H1 (cell line): ENCODE data around the gene LDB1. TPM values are rescaled to one million over a fixed set of nuclear protein-coding genes. Genes with fewer than 3 reads are reported as not detected.

ENCODE experiments used
- CTCF ChIA-PET: fragments of 300-600 bp; sonication (Branson Sonifier 250); formaldehyde crosslinking; loops from one replicate; lab custom pipeline; 2021; ENCODE audit not compliant: partially characterized antibody; lab: Charles Lee
- POLR2A ChIA-PET: fragments of 300-600 bp; sonication (Branson Sonifier 250); formaldehyde crosslinking; loops from one replicate; lab custom pipeline; 2021; ENCODE audit warnings: inconsistent platforms; ENCODE audit not compliant: partially characterized antibody; lab: Charles Lee
- DNase-seq, 2 experiments: peaks; one replicate each; pipeline versions ENCODE4 v3.0.0 to v3.0.0-alpha.2; 2010 to 2022; ENCODE audit warnings: low spot score in 2 of 2, low read depth in 1 of 2, mixed read lengths in 1 of 2
- FAIRE-seq: peaks from 2 replicates; lab custom pipeline; 2011; peaks lifted over from hg19 to GRCh38; lab: Jason Lieb, UNC
- H2AFZ ChIP-seq: 2 replicates; pipeline ENCODE4 v1.8.1; 2012; ENCODE audit warnings: low read length, inconsistent platforms
- H2AK5ac ChIP-seq: 2 replicates; pipeline ENCODE4 v1.6.1; 2013; ENCODE audit warnings: low read depth, low read length
- H2BK120ac ChIP-seq: replicated peaks from 2 replicates; pipeline ENCODE3; 2013; ENCODE audit warnings: low read depth, low read length, inconsistent platforms
- H2BK12ac ChIP-seq: 2 replicates; pipeline ENCODE4 v1.6.1; 2013; ENCODE audit warnings: low read depth, low read length
- H2BK15ac ChIP-seq: 2 replicates; pipeline ENCODE4 v1.6.1; 2013; ENCODE audit warnings: low read length
- H2BK20ac ChIP-seq: 2 replicates; pipeline ENCODE4 v1.6.1; 2013; ENCODE audit warnings: low read length
- H2BK5ac ChIP-seq: 2 replicates; pipeline ENCODE4 v1.6.1; 2013; ENCODE audit warnings: low read depth, low read length
- H3K14ac ChIP-seq: 2 replicates; pipeline ENCODE4 v1.6.1; 2013; ENCODE audit warnings: inconsistent platforms; ENCODE audit not compliant: insufficient read length
- H3K18ac ChIP-seq: 2 replicates; pipeline ENCODE4 v1.6.1; 2013; ENCODE audit warnings: low read length; ENCODE audit errors: extremely low read depth
- H3K23ac ChIP-seq: 2 replicates; pipeline ENCODE4 v1.6.1; 2013; ENCODE audit warnings: inconsistent platforms; ENCODE audit not compliant: insufficient read length
- H3K23me2 ChIP-seq: 2 replicates; pipeline ENCODE4 v1.6.1; 2013; ENCODE audit warnings: low read depth, low read length
- H3K27ac ChIP-seq: 2 replicates; pipeline ENCODE4 v1.6.1; 2011; ENCODE audit warnings: low read depth, low read length, inconsistent platforms
- H3K27me3 ChIP-seq, 4 experiments: replicated peaks in 1 of 4; 1 replicate in 1 of 4; 2 replicates in 3 of 4; pipeline versions ENCODE4 v1.6.1 to v1.8.1; 2011 to 2013; ENCODE audit warnings: low read length in 3 of 4, mild to moderate bottlenecking in 3 of 4, inconsistent platforms in 2 of 4, mixed read lengths in 2 of 4, moderate library complexity in 1 of 4; ENCODE audit not compliant: control insufficient read depth in 3 of 4, insufficient read depth in 3 of 4; ENCODE audit errors: extremely low read depth in 1 of 4
- H3K36me3 ChIP-seq, 4 experiments: 2 replicates each; pipeline versions ENCODE4 v1.6.1 to v1.8.1; 2011 to 2013; ENCODE audit warnings: mild to moderate bottlenecking in 4 of 4, low read length in 3 of 4, moderate library complexity in 2 of 4, control low read depth in 1 of 4, inconsistent platforms in 1 of 4; ENCODE audit not compliant: insufficient read depth in 4 of 4, control insufficient read depth in 2 of 4
- H3K4ac ChIP-seq: replicated peaks from 2 replicates; pipeline ENCODE3; 2013; ENCODE audit warnings: low read length, low read depth, mixed read lengths, inconsistent platforms; ENCODE audit not compliant: insufficient read length
- H3K4me1 ChIP-seq, 4 experiments: replicated peaks in 1 of 4; 1 replicate in 1 of 4; 2 replicates in 3 of 4; pipeline versions ENCODE4 v1.6.1 to v1.8.1; 2011 to 2013; ENCODE audit warnings: low read length in 3 of 4, inconsistent platforms in 2 of 4, mixed read lengths in 1 of 4; ENCODE audit not compliant: insufficient read depth in 4 of 4, control insufficient read depth in 3 of 4
- H3K4me2 ChIP-seq, 2 experiments: 2 replicates each; pipeline versions ENCODE4 v1.6.1 to v1.8.1; 2011 to 2013; ENCODE audit warnings: low read depth in 2 of 2, low read length in 2 of 2, control low read depth in 1 of 2, inconsistent platforms in 1 of 2, mild to moderate bottlenecking in 1 of 2; ENCODE audit not compliant: insufficient read depth in 1 of 2
- H3K4me3 ChIP-seq, 4 experiments: fragments of 200-600, 300-600 bp in 1 of 4; sonication (generic), shearing (Covaris generic), sonication (Bioruptor Twin) in 1 of 4; 2 replicates each; pipeline versions ENCODE4 v1.5.1 to v1.8.1; 2011 to 2016; ENCODE audit warnings: low read length in 4 of 4, low read depth in 3 of 4, control low read depth in 2 of 4, inconsistent platforms in 2 of 4, mild to moderate bottlenecking in 2 of 4, mixed read lengths in 1 of 4, moderate library complexity in 1 of 4; ENCODE audit not compliant: insufficient read depth in 2 of 4; ENCODE audit errors: extremely low read depth in 1 of 4
- H3K56ac ChIP-seq: replicated peaks from 2 replicates; pipeline ENCODE3; 2013; ENCODE audit warnings: low read depth, mild to moderate bottlenecking, mixed read lengths, low read length, inconsistent platforms; ENCODE audit not compliant: insufficient read length
- H3K79me1 ChIP-seq: 2 replicates; pipeline ENCODE4 v1.6.1; 2013; ENCODE audit warnings: low read depth, low read length, control low read depth
- H3K79me2 ChIP-seq, 2 experiments: 2 replicates each; pipeline versions ENCODE4 v1.6.1 to v1.8.1; 2012 to 2013; ENCODE audit warnings: low read length in 2 of 2, mild to moderate bottlenecking in 2 of 2, inconsistent platforms in 1 of 2; ENCODE audit not compliant: insufficient read depth in 2 of 2, control insufficient read depth in 1 of 2
- H3K9ac ChIP-seq, 4 experiments: replicated peaks in 1 of 4; 1 replicate in 1 of 4; 2 replicates in 3 of 4; pipeline versions ENCODE4 v1.6.1 to v1.8.1; 2011 to 2013; ENCODE audit warnings: low read depth in 3 of 4, low read length in 3 of 4, control low read depth in 2 of 4, mild to moderate bottlenecking in 2 of 4, moderate library complexity in 2 of 4, inconsistent platforms in 1 of 4; ENCODE audit errors: extremely low read depth in 1 of 4
- H3K9me3 ChIP-seq, 2 experiments: 2 replicates each; pipeline versions ENCODE4 v1.6.1 to v1.8.1; 2012 to 2013; ENCODE audit warnings: mild to moderate bottlenecking in 2 of 2, moderate library complexity in 2 of 2, control low read depth in 1 of 2, inconsistent platforms in 1 of 2, low read depth in 1 of 2, low read length in 1 of 2, mixed read lengths in 1 of 2; ENCODE audit not compliant: insufficient read depth in 2 of 2
- H4K20me1 ChIP-seq, 2 experiments: replicated peaks in 1 of 2; 2 replicates each; pipeline versions ENCODE3 to v1.8.1; 2011 to 2013; ENCODE audit warnings: inconsistent platforms in 2 of 2, low read length in 2 of 2, mild to moderate bottlenecking in 1 of 2; ENCODE audit not compliant: insufficient read depth in 2 of 2, control insufficient read depth in 1 of 2
- H4K5ac ChIP-seq: 2 replicates; pipeline ENCODE4 v1.6.1; 2013; ENCODE audit warnings: low read length, low read depth, mixed read lengths, inconsistent platforms; ENCODE audit not compliant: insufficient read length
- H4K8ac ChIP-seq: 2 replicates; pipeline ENCODE4 v1.8.0; 2013; ENCODE audit warnings: mild to moderate bottlenecking, moderate library complexity, low read length, inconsistent platforms; ENCODE audit not compliant: insufficient read depth; ENCODE audit errors: extremely low read depth
- H4K91ac ChIP-seq: replicated peaks from 2 replicates; pipeline ENCODE3; 2013; ENCODE audit warnings: low read length, mixed read lengths, inconsistent platforms; ENCODE audit not compliant: insufficient read length
- MAFK ChIP-seq: IDR thresholded peaks from 2 replicates; pipeline ENCODE4 v1.6.1; 2012; ENCODE audit warnings: low read depth, mild to moderate bottlenecking, improper control_type of control experiment, low read length
- POLR2AphosphoS5 ChIP-seq: IDR thresholded peaks from 2 replicates; pipeline ENCODE4 v1.6.1; 2011; ENCODE audit warnings: low read depth, low read length
- WGBS, 2 experiments: shearing (Covaris generic) in 1 of 2; methylation state at CpG; one replicate each; pipeline versions ENCODE4 v1.1.6 to v1.1.7; 2013 to 2015; ENCODE audit warnings: low lambda C conversion rate in 2 of 2, mixed read lengths in 2 of 2, inconsistent platforms in 1 of 2, low coverage in 1 of 2, missing lambda C conversion rate in 1 of 2; ENCODE audit not compliant: insufficient replicate concordance in 2 of 2, insufficient coverage in 1 of 2, insufficient read length in 1 of 2; ENCODE audit errors: extremely low coverage in 1 of 2, missing lambda C conversion rate in 1 of 2; 5-methylcytosine and 5-hydroxymethylcytosine counted together
- polyA plus RNA-seq, 7 experiments: library from polyadenylated mRNA; depleted of rRNA in 3 of 7; stranded (reverse) in 5 of 7; unstranded in 2 of 7; fragments of >200 nt in 5 of 7; fragments of 200-250 nt in 2 of 7; gene quantifications; 1 replicate in 5 of 7; 2 replicates in 1 of 7; 4 replicates in 1 of 7; pipeline versions ENCODE4 v1.2.1 to v1.2.3, GENCODE V29; 2011 to 2013; ENCODE audit warnings: missing spikeins in 2 of 7, mixed read lengths in 2 of 7
- total RNA-seq: library from RNA; stranded (reverse); fragmentation: NEBNext Ultra II Directional; extraction: Animal tissue kit (Norgen Biotek cat#: 25700); gene quantifications from 2 replicates; pipeline ENCODE4 v1.2.1, GENCODE V29; 2021

LDB1 gene
- total and polyA plus RNA-seq, 2 of the 8 experiments (the other 6 are each of a cell fraction or from before 2014, with no cell fraction given): 88.4 to 138 TPM

GRCh38 chr10:102135956-102136526 lies 15.9 kb upstream of the LDB1 start:
- Histone ChIP-seq H3K79me2 (peaks cover 39 to 82% of the 10 kb centered on the region in 2 experiments), H4K5ac (no peak overlapping the region), H3K79me1 (peaks cover 22% of the 10 kb centered on the region), H3K36me3 (peaks cover 33 to 38% (median 36%) of the 10 kb centered on the region in 4 experiments), H3K56ac (no peak overlapping the region), H4K20me1 (peaks cover 40 to 44% of the 10 kb centered on the region in 2 experiments), H2AK5ac (no peak overlapping the region), H3K9ac (no peak overlapping the region; a peak in 1 of 7 replicates), H3K4me3 (peak overlapping the region in 1 of 4 experiments; percentile 5; a peak in 1 of 8 replicates), H2BK120ac (no peak overlapping the region), H2BK12ac (no peak overlapping the region)
- CTCF ChIA-PET: interaction anchor here (1.0 to 3.8 kb wide), 4 partner anchors 11 to 23 kb away, joined by 3 to 20 read pairs (median 5); no protein-coding TSS in a partner anchor
- 0 out of 2 replicates have a peak, but pooled peaks have one; percentile 18 for TF ChIP-seq POLR2AphosphoS5
- TF ChIP-seq MAFK: no peak
- TF ChIP-seq, all 59 proteins: peak for 1
- FAIRE-seq (no peak), DNase-seq (no peak)
- Histone ChIP-seq H3K27me3 (no peaks in the 10 kb centered on the region), H3K23ac (no peak overlapping the region), H2BK20ac (no peak overlapping the region), H3K4ac (no peak overlapping the region), H3K23me2 (peaks cover 10% of the 10 kb centered on the region; the same call in 1 of the 2 replicates), H2BK5ac (no peak overlapping the region), H3K4me2 (peak overlapping the region in 1 of 2 experiments; percentile 15; a peak in 1 of 4 replicates), H3K18ac (no peak overlapping the region), H3K4me1 (peaks cover 0 to 12% (median 3%) of the 10 kb centered on the region in 4 experiments; a peak in 4 of 7 replicates), H4K8ac (no peak overlapping the region), H2AFZ (no peak overlapping the region), H2BK15ac (no peak overlapping the region), H3K27ac (no peak overlapping the region), H4K91ac (no peak overlapping the region), H3K14ac (no peak overlapping the region), H3K9me3 (no peaks in the 10 kb centered on the region)
- 89% methylated on average over 7 of the region's 7 CpGs; no CpG with 5 or more reads in 1 of the 2 experiments for WGBS, 2 experiments
- POLR2A ChIA-PET: interaction anchor here (0.7 to 20.0 kb wide), 8 partner anchors 8 to 317 kb away, joined by 3 to 408 read pairs (median 7); partner anchors contain the start of genes NOLC1 and OGA
